Stimulated activated CD8-positive, alpha-beta memory T cell treated with anti-CD3 and anti-CD28 coated beads, Interleukin-4, amount 100 ng/mL, for 1 hour (primary cell): ENCODE data around the gene TNFRSF14.

Experiments
- DNase-seq, 2 donors: peaks; one replicate each; pipeline ENCODE4 v3.0.0-alpha.2; 2020; ENCODE audit warnings: low read depth in 2 of 2, low spot score in 1 of 2

Gene TNFRSF14

GRCh38 chr1:2523191-2523890 lies 32.8 kb upstream of the TNFRSF14 start:
- DNase-seq = no peak

GRCh38 chr1:2523891-2524609 lies 32.1 kb upstream of the TNFRSF14 start:
- DNase-seq = peak in 1 of 2 donors; percentile 29

- DNase-seq = no peak
These were observed 30.6 kb upstream of the TNFRSF14 start for GRCh38 chr1:2525572-2525919.

- peak; percentile 64 to 75 for DNase-seq
These were observed 30.0 kb upstream of the TNFRSF14 start, which contains the start of gene PANK4 for GRCh38 chr1:2525920-2526823. Gene PANK4, minus strand, starts transcription at chr1:2526596. Its CDS starts 9 bp downstream, at chr1:2526587.

- no peak for DNase-seq
These were observed 29.2 kb upstream of the TNFRSF14 start for GRCh38 chr1:2526824-2527555.

GRCh38 chr1:2527556-2527860 lies 28.7 kb upstream of the TNFRSF14 start:
- no peak for DNase-seq

GRCh38 chr1:2528016-2528415 lies 28.2 kb upstream of the TNFRSF14 start:
- DNase-seq = no peak

- no peak for DNase-seq
These were observed 27.6 kb upstream of the TNFRSF14 start for GRCh38 chr1:2528611-2528965.

- no peak for DNase-seq
These were observed 27.0 kb upstream of the TNFRSF14 start for GRCh38 chr1:2528966-2529783.

- no peak for DNase-seq
These were observed 26.2 kb upstream of the TNFRSF14 start, which contains the start of gene HES5 for GRCh38 chr1:2529784-2530512. Gene HES5, minus strand, starts transcription at chr1:2530263. Its CDS starts 99 bp downstream, at chr1:2530164.

GRCh38 chr1:2530513-2531361 lies 25.4 kb upstream of the TNFRSF14 start:
- no peak for DNase-seq

GRCh38 chr1:2532485-2533160 lies 23.5 kb upstream of the TNFRSF14 start:
- no peak for DNase-seq

GRCh38 chr1:2533365-2533764 lies 22.8 kb upstream of the TNFRSF14 start:
- no peak for DNase-seq

- DNase-seq = no peak
These were observed 21.9 kb upstream of the TNFRSF14 start for GRCh38 chr1:2534315-2534686.

GRCh38 chr1:2534687-2535441 lies 21.3 kb upstream of the TNFRSF14 start:
- DNase-seq = no peak

- DNase-seq = no peak
These were observed 20.7 kb upstream of the TNFRSF14 start for GRCh38 chr1:2535455-2535854.

- no peak for DNase-seq
These were observed 20.2 kb upstream of the TNFRSF14 start for GRCh38 chr1:2535981-2536380.

- DNase-seq = no peak
These were observed 18.4 kb upstream of the TNFRSF14 start for GRCh38 chr1:2537784-2538115.
